IMR-90 (cell line): Measurements from ENCODE around the gene IL17B. TPM values are rescaled to one million over a fixed set of nuclear protein-coding genes. Genes with fewer than 3 reads are reported as not detected.

Experiments used
- ATAC-seq: fragments of 200-7000 bp; cut with Tn5 transposase; 2 replicates; pipeline ENCODE4 v1.9.1; 2020; ENCODE audit warnings: low read depth, mild to moderate bottlenecking, moderate library complexity
- BruUV-seq: library from RNA; stranded (reverse); fragments of 400-500 nt; replicated peaks from 2 replicates; lab custom pipeline; 2021; lab: Mats Ljungman, UMichigan
- CTCF ChIA-PET: fragments of 300-600 bp; formaldehyde crosslinking; extraction: SDS; loops from one replicate; lab custom pipeline; 2021; ENCODE audit warnings: antibody characterized with exemption; lab: Yijun Ruan, JAX
- POLR2A ChIA-PET: fragments of 300-600 bp; sonication (Branson Sonifier 250); formaldehyde crosslinking; loops from one replicate; lab custom pipeline; 2022; ENCODE audit warnings: antibody characterized with exemption; ENCODE audit not compliant: unreplicated experiment; lab: Charles Lee
- DNase-seq: peaks from one replicate; pipeline ENCODE4 v3.0.0; 2013
- H2AFZ ChIP-seq: replicated peaks from 2 replicates; pipeline ENCODE3; 2013; ENCODE audit warnings: low read length, mild to moderate bottlenecking; ENCODE audit not compliant: poor library complexity
- H2AK5ac ChIP-seq: 2 replicates; pipeline ENCODE4 v1.6.1; 2013; ENCODE audit warnings: low read depth, low read length, inconsistent platforms
- H2AK9ac ChIP-seq: replicated peaks from 2 replicates; pipeline ENCODE3; 2013; ENCODE audit warnings: mild to moderate bottlenecking, low read depth, low read length, moderate library complexity; ENCODE audit not compliant: poor library complexity
- H2BK120ac ChIP-seq: 2 replicates; pipeline ENCODE4 v1.6.1; 2013; ENCODE audit warnings: low read depth, low read length, inconsistent platforms
- H2BK15ac ChIP-seq: 3 replicates; pipeline ENCODE4 v1.6.1; 2013; ENCODE audit warnings: low read depth, low read length, inconsistent platforms
- H2BK20ac ChIP-seq: 2 replicates; pipeline ENCODE4 v1.6.1; 2013; ENCODE audit warnings: low read depth, mild to moderate bottlenecking, inconsistent platforms, low read length, moderate library complexity
- H2BK5ac ChIP-seq: 2 replicates; pipeline ENCODE4 v1.6.1; 2013; ENCODE audit warnings: mild to moderate bottlenecking, low read depth, low read length, inconsistent platforms; ENCODE audit not compliant: poor library complexity, severe bottlenecking
- H3K14ac ChIP-seq: replicated peaks from 2 replicates; pipeline ENCODE4 v1.6.1; 2013; ENCODE audit warnings: low read depth, low read length, inconsistent platforms
- H3K18ac ChIP-seq: 2 replicates; pipeline ENCODE4 v1.6.1; 2013; ENCODE audit warnings: low read depth, low read length, control low read depth
- H3K23ac ChIP-seq: 2 replicates; pipeline ENCODE4 v1.6.1; 2013; ENCODE audit warnings: low read depth, low read length, inconsistent platforms
- H3K27ac ChIP-seq: 2 replicates; pipeline ENCODE4 v1.5.1; 2013; ENCODE audit warnings: mild to moderate bottlenecking, control low read depth, low read length; ENCODE audit not compliant: insufficient read depth
- H3K27me3 ChIP-seq: 2 replicates; pipeline ENCODE4 v1.6.1; 2013; ENCODE audit warnings: low read length; ENCODE audit not compliant: control insufficient read depth, insufficient read depth
- H3K36me3 ChIP-seq: 2 replicates; pipeline ENCODE4 v1.6.1; 2013; ENCODE audit warnings: low read length, mixed read lengths; ENCODE audit not compliant: control insufficient read depth, insufficient read depth
- H3K4ac ChIP-seq: 2 replicates; pipeline ENCODE4 v1.6.1; 2013; ENCODE audit warnings: low read depth, low read length, inconsistent platforms
- H3K4me1 ChIP-seq: 2 replicates; pipeline ENCODE4 v1.6.1; 2013; ENCODE audit warnings: low read length, mixed read lengths; ENCODE audit not compliant: control insufficient read depth, insufficient read depth
- H3K4me2 ChIP-seq: 2 replicates; pipeline ENCODE4 v1.6.1; 2013; ENCODE audit warnings: low read depth, mild to moderate bottlenecking, control low read depth, low read length, moderate library complexity
- H3K4me3 ChIP-seq: 2 replicates; pipeline ENCODE4 v1.5.1; 2013; ENCODE audit warnings: low read depth, mild to moderate bottlenecking, control low read depth, low read length, moderate library complexity; ENCODE audit not compliant: insufficient read depth
- H3K56ac ChIP-seq: 2 replicates; pipeline ENCODE4 v1.6.1; 2013; ENCODE audit warnings: low read length, inconsistent platforms; ENCODE audit not compliant: insufficient read depth; ENCODE audit errors: extremely low read depth
- H3K79me1 ChIP-seq, 2 experiments: 2 replicates each; pipeline ENCODE4 v1.6.1; 2013; ENCODE audit warnings: low read length in 2 of 2, inconsistent platforms in 1 of 2, low read depth in 1 of 2
- H3K9ac ChIP-seq: 2 replicates; pipeline ENCODE4 v1.6.1; 2013; ENCODE audit warnings: low read depth, low read length, control low read depth
- H3K9me1 ChIP-seq: 2 replicates; pipeline ENCODE4 v1.6.1; 2013; ENCODE audit warnings: low read length, inconsistent platforms; ENCODE audit not compliant: insufficient read depth
- H3K9me3 ChIP-seq: 2 replicates; pipeline ENCODE4 v1.6.1; 2013; ENCODE audit warnings: low read length; ENCODE audit not compliant: control insufficient read depth, insufficient read depth
- H4K20me1 ChIP-seq: 2 replicates; pipeline ENCODE4 v1.6.1; 2013; ENCODE audit warnings: low read length, inconsistent platforms; ENCODE audit not compliant: insufficient read depth
- H4K5ac ChIP-seq: 2 replicates; pipeline ENCODE4 v1.6.1; 2013; ENCODE audit warnings: mild to moderate bottlenecking, low read depth, low read length, control low read depth
- H4K8ac ChIP-seq, 2 experiments: 2 replicates each; pipeline ENCODE4 v1.6.1; 2013; ENCODE audit warnings: low read depth in 2 of 2, low read length in 2 of 2, control low read depth in 1 of 2, inconsistent platforms in 1 of 2
- H4K91ac ChIP-seq: 2 replicates; pipeline ENCODE4 v1.6.1; 2013; ENCODE audit warnings: low read depth, low read length, inconsistent platforms; ENCODE audit not compliant: insufficient read depth
- BHLHE40 ChIP-seq: fragments of 150-350 bp; IDR thresholded peaks from 2 replicates; pipeline ENCODE4 v1.6.1; 2016; ENCODE audit warnings: mild to moderate bottlenecking, low read depth, low read length
- MAZ ChIP-seq: IDR thresholded peaks from 2 replicates; pipeline ENCODE4 v1.6.1; 2012; ENCODE audit warnings: low read depth, mild to moderate bottlenecking, low read length, improper control_type of control experiment, moderate library complexity, borderline replicate concordance
- MXI1 ChIP-seq: IDR thresholded peaks from 2 replicates; pipeline ENCODE4 v1.6.1; 2012; ENCODE audit warnings: low read depth, mild to moderate bottlenecking, low read length, moderate library complexity, borderline replicate concordance
- NFE2L2 ChIP-seq: fragments of 150-350 bp; IDR thresholded peaks from 2 replicates; pipeline ENCODE4 v1.6.1; 2016; ENCODE audit warnings: low read depth, mild to moderate bottlenecking, low read length
- RAD21 ChIP-seq: IDR thresholded peaks from 2 replicates; pipeline ENCODE4 v1.6.1; 2012; ENCODE audit warnings: low read length, improper control_type of control experiment
- RFX5 ChIP-seq: IDR thresholded peaks from 2 replicates; pipeline ENCODE4 v1.8.0; 2012; ENCODE audit warnings: low read depth, mild to moderate bottlenecking, low read length, moderate library complexity
- SMC3 ChIP-seq: fragments of 150-350 bp; IDR thresholded peaks from 2 replicates; pipeline ENCODE4 v1.6.1; 2016; ENCODE audit warnings: low read depth, mild to moderate bottlenecking, antibody characterized with exemption, low read length, moderate library complexity
- WGBS, 2 experiments: methylation state at CpG; one replicate each; pipeline versions ENCODE4 v1.1.5 to v1.1.7; 2013; ENCODE audit warnings: missing lambda C conversion rate in 2 of 2; ENCODE audit not compliant: insufficient read length in 1 of 2; ENCODE audit errors: extremely low coverage in 2 of 2; 5-methylcytosine and 5-hydroxymethylcytosine counted together
- dilution Hi-C: fragments of 300-500 bp; cut with HindIII; formaldehyde crosslinking; loops from one replicate; pipeline ENCODE4 v1.14.3; 2018; ENCODE audit warnings: low sequenced_read_pairs; ENCODE audit not compliant: unreplicated experiment
- in situ Hi-C: fragments of 300-500 bp; cut with MboI; formaldehyde crosslinking; loops from 3 replicates; pipeline ENCODE4 v1.14.3; 2019; ENCODE audit warnings: low sequenced_read_pairs, inconsistent platforms, mixed read lengths
- intact Hi-C: fragments of 100-400 bp; cut with micrococcal nuclease; formaldehyde crosslinking; loops from 2 replicates; pipeline ENCODE4 v1.10.0; 2022
- polyA plus RNA-seq, 3 experiments: library from polyadenylated mRNA; depleted of rRNA; stranded (reverse); fragments of >200 nt; gene quantifications; 2 replicates each; pipeline ENCODE4 v1.2.3, GENCODE V29; 2012; ENCODE audit warnings: low replicate concordance in 1 of 3
- total RNA-seq: library from RNA; depleted of rRNA; stranded (reverse); fragments of >200 nt; gene quantifications from 2 replicates; pipeline ENCODE4 v1.2.3, GENCODE V29; 2012

Gene IL17B
- total and polyA plus RNA-seq, 2 of the 4 experiments (the other 2 are of a cell fraction) = 0.31 TPM; not detected in 1

- intact Hi-C loops = no loop called here
- no TSS peak for BruUV-seq
- H2BK15ac ChIP-seq = no peak overlapping the region
- no peak overlapping the region for H3K4ac ChIP-seq
- H2AFZ ChIP-seq = no peak overlapping the region
- ChIA-PET CTCF (interaction anchor here (0.7 to 1.5 kb wide), 2 partner anchors 15 to 416 kb away, joined by 5 to 6 read pairs; no protein-coding TSS in a partner anchor), POLR2A (no interaction called here)
- H4K5ac ChIP-seq = no peak overlapping the region
- no peak overlapping the region for H2AK5ac ChIP-seq
- no peaks in the 10 kb centered on the region for H3K27me3 ChIP-seq
- no peaks in the 10 kb centered on the region for H3K9me3 ChIP-seq
- in situ Hi-C loops = no loop called here
- no peak overlapping the region for H2BK5ac ChIP-seq
- WGBS, 2 experiments = 70% methylated on average over 2 of the region's 8 CpGs; no CpG with 5 or more reads in 1 of the 2 experiments
- no peak overlapping the region for H2BK20ac ChIP-seq
- no peak overlapping the region for H3K4me2 ChIP-seq
- peaks cover 3 to 14% of the 10 kb centered on the region in 2 experiments; a peak in 2 of 4 replicates for H3K79me1 ChIP-seq
- H3K18ac ChIP-seq = no peak overlapping the region
- H3K4me1 ChIP-seq = no peaks in the 10 kb centered on the region
- H3K27ac ChIP-seq = no peak overlapping the region
- no peak overlapping the region for H2BK120ac ChIP-seq
- H4K91ac ChIP-seq = no peak overlapping the region
- peaks cover 14% of the 10 kb centered on the region for H3K36me3 ChIP-seq
- no peak overlapping the region for H3K4me3 ChIP-seq
- TF ChIP-seq RFX5 (no peak), BHLHE40 (no peak), SMC3 (no peak), MXI1 (no peak), MAZ (no peak), NFE2L2 (no peak), RAD21 (no peak)
- H2AK9ac ChIP-seq = no peak overlapping the region
- H3K23ac ChIP-seq = no peak overlapping the region
- no peak overlapping the region for H3K14ac ChIP-seq
- dilution Hi-C loops = no loop called here
- no peak overlapping the region for H3K56ac ChIP-seq
- ATAC-seq = no peak
- no peak overlapping the region for H3K9ac ChIP-seq
- H4K8ac ChIP-seq = no peak overlapping the region
- H4K20me1 ChIP-seq = no peaks in the 10 kb centered on the region
- peaks cover 3% of the 10 kb centered on the region for H3K9me1 ChIP-seq
- no peak for DNase-seq
Observed at GRCh38 chr5:149356391-149356790, 22.7 kb downstream of the IL17B start.
